B cell (primary cell): ENCODE results near the gene PLTP. TPM values are rescaled to one million over a fixed set of nuclear protein-coding genes. Genes with fewer than 3 reads are reported as not detected.

ENCODE experiments used
- ATAC-seq: fragments of 200-7000 bp; cut with Tn5 transposase; one replicate; pipeline ENCODE4 v1.10.0; 2021; ENCODE audit warnings: low read depth, mild to moderate bottlenecking, moderate number of reproducible peaks, moderate library complexity
- CTCF ChIA-PET: fragments of 350-600 bp; sonication (Branson Sonifier 250); formaldehyde crosslinking; loops from one replicate; lab custom pipeline; 2021; ENCODE audit warnings: antibody characterized with exemption, inconsistent platforms; lab: Charles Lee
- POLR2A ChIA-PET: fragments of 350-600 bp; sonication (Branson Sonifier 250); formaldehyde crosslinking; loops from one replicate; lab custom pipeline; 2021; ENCODE audit warnings: antibody characterized with exemption; lab: Charles Lee
- DNase-seq: peaks from one replicate; pipeline ENCODE4 v3.0.0; 2013
- H2AFZ ChIP-seq: 2 replicates; pipeline ENCODE4 v1.6.1; 2012; ENCODE audit warnings: mild to moderate bottlenecking, low read depth, low read length; ENCODE audit not compliant: insufficient read depth, poor library complexity, severe bottlenecking
- H3K27ac ChIP-seq, 2 donors: 1 replicate in 1 of 2; 2 replicates in 1 of 2; pipeline ENCODE4 v1.5.1; 2012 to 2013; ENCODE audit warnings: low read length in 2 of 2, mild to moderate bottlenecking in 2 of 2, moderate library complexity in 1 of 2
- H3K27me3 ChIP-seq, 4 experiments: fragments of 200-600 bp in 1 of 4; sonication (generic) in 1 of 4; replicated peaks in 1 of 4; 1 replicate in 2 of 4; 2 replicates in 2 of 4; pipeline versions ENCODE4 v1.6.1 to v1.7.0; 2013 to 2016; ENCODE audit warnings: low read length in 3 of 4, mild to moderate bottlenecking in 2 of 4, mixed read lengths in 1 of 4, moderate library complexity in 1 of 4; ENCODE audit not compliant: insufficient read depth in 4 of 4, control insufficient read depth in 3 of 4; ENCODE audit errors: control extremely low read depth in 1 of 4
- H3K36me3 ChIP-seq, 2 experiments: replicated peaks in 1 of 2; 1 replicate in 1 of 2; 2 replicates in 1 of 2; pipeline versions ENCODE4 v1.6.1 to v1.7.1; 2013; ENCODE audit warnings: low read length in 1 of 2; ENCODE audit not compliant: insufficient read depth in 2 of 2, control insufficient read depth in 1 of 2; ENCODE audit errors: control extremely low read depth in 1 of 2, extremely low read depth in 1 of 2
- H3K4me1 ChIP-seq, 2 donors: fragments of 200-600 bp in 1 of 2; sonication (generic) in 1 of 2; 1 replicate in 1 of 2; 2 replicates in 1 of 2; pipeline versions ENCODE4 v1.5.1 to v1.6.1; 2013 to 2017; ENCODE audit warnings: low read length in 2 of 2; ENCODE audit not compliant: control insufficient read depth in 2 of 2, insufficient read depth in 2 of 2
- H3K4me2 ChIP-seq: replicated peaks from 2 replicates; pipeline ENCODE3; 2012; ENCODE audit warnings: mild to moderate bottlenecking, low read depth, low read length; ENCODE audit not compliant: poor library complexity, severe bottlenecking
- H3K4me3 ChIP-seq, 5 experiments: fragments of 200-600 bp in 1 of 5; sonication (generic) in 1 of 5; 1 replicate in 3 of 5; 2 replicates in 2 of 5; pipeline versions ENCODE4 v1.5.1 to v1.7.0; 2011 to 2016; ENCODE audit warnings: low read length in 4 of 5, mild to moderate bottlenecking in 4 of 5, low read depth in 2 of 5, control low read depth in 1 of 5, moderate library complexity in 1 of 5; ENCODE audit not compliant: insufficient read depth in 1 of 5; ENCODE audit errors: control extremely low read depth in 1 of 5, extremely low read depth in 1 of 5
- H3K79me2 ChIP-seq: fragments of 200-600 bp; sonication (generic); one replicate; pipeline ENCODE4 v1.6.0; 2016; ENCODE audit warnings: low read length; ENCODE audit not compliant: control insufficient read depth, insufficient read depth
- H3K9ac ChIP-seq: fragments of 200-600 bp; sonication (generic); 2 replicates; pipeline ENCODE4 v1.6.1; 2017; ENCODE audit warnings: mild to moderate bottlenecking, low read length, moderate library complexity
- H3K9me3 ChIP-seq, 3 donors: one replicate each; pipeline versions ENCODE4 v1.6.1 to v1.7.1; 2013; ENCODE audit warnings: low read length in 2 of 3; ENCODE audit not compliant: control insufficient read depth in 2 of 3, insufficient read depth in 1 of 3; ENCODE audit errors: control extremely low read depth in 1 of 3
- H4K20me1 ChIP-seq: 2 replicates; pipeline ENCODE4 v1.6.0; 2012; ENCODE audit warnings: mild to moderate bottlenecking, low read length; ENCODE audit not compliant: insufficient read depth, control insufficient read depth, poor library complexity, severe bottlenecking
- H3K27ac Mint-ChIP-seq: one replicate; pipeline ENCODE4 v1.8.0; 2021; ENCODE audit warnings: mixed read lengths
- H3K27me3 Mint-ChIP-seq: one replicate; pipeline ENCODE4 v1.8.0; 2021; ENCODE audit warnings: mixed read lengths
- H3K4me1 Mint-ChIP-seq: one replicate; pipeline ENCODE4 v1.8.0; 2021; ENCODE audit warnings: mixed read lengths
- H3K4me3 Mint-ChIP-seq: one replicate; pipeline ENCODE4 v1.8.0; 2021; ENCODE audit warnings: mixed read lengths
- H3K9me3 Mint-ChIP-seq: one replicate; pipeline ENCODE4 v1.8.0; 2022; ENCODE audit warnings: mixed read lengths; ENCODE audit not compliant: insufficient read depth
- CTCF ChIP-seq: fragments of 200-600 bp; IDR thresholded peaks from one replicate; pipeline ENCODE4 v1.8.0; 2022; ENCODE audit warnings: antibody characterized with exemption, mild to moderate bottlenecking
- EZH2 ChIP-seq: IDR thresholded peaks from 2 replicates; pipeline ENCODE4 v1.6.1; 2012; ENCODE audit warnings: borderline replicate concordance, low read depth, mild to moderate bottlenecking, moderate library complexity, low read length; ENCODE audit not compliant: insufficient read depth, poor library complexity, severe bottlenecking
- WGBS: methylation state at CpG from one replicate; pipeline ENCODE4 v1.1.5; 2013; ENCODE audit warnings: missing lambda C conversion rate; ENCODE audit not compliant: insufficient coverage; 5-methylcytosine and 5-hydroxymethylcytosine counted together
- intact Hi-C: fragments of 100-400 bp; cut with micrococcal nuclease; formaldehyde crosslinking; loops from one replicate; pipeline ENCODE4 v1.10.0; 2022
- polyA plus RNA-seq: library from polyadenylated mRNA; depleted of rRNA; stranded (reverse); fragments of >200 nt; gene quantifications from 2 replicates; pipeline ENCODE4 v1.2.3, GENCODE V29; 2012
- total RNA-seq, 2 donors: library from RNA; stranded (reverse); fragments of 120-200 nt in 1 of 2; gene quantifications; 1 replicate in 1 of 2; 2 replicates in 1 of 2; pipeline versions ENCODE4 v1.2.3 to v1.2.4, GENCODE V29; 2013 to 2022

Gene PLTP
- total and polyA plus RNA-seq, 2 donors (not counting 1 experiment from before 2014, with no cell fraction given), result 1.4 to 4.0 TPM

- TF ChIP-seq CTCF (no peak), EZH2 (no peak)
- no peaks in the 10 kb centered on the region for H3K9me3 Mint-ChIP-seq
- no peaks in the 10 kb centered on the region for H3K27me3 ChIP-seq
- WGBS, result 17% methylated on average over 1 of the region's 4 CpGs
- POLR2A ChIA-PET, result interaction anchor here (0.6 to 5.3 kb wide), 3 partner anchors 41 to 74 kb away, joined by 3 to 41 read pairs (median 4); partner anchors contain the start of gene PCIF1
- no peak overlapping the region for H2AFZ ChIP-seq
- intact Hi-C loops, result no loop called here
- H3K27ac Mint-ChIP-seq, result peak overlapping the region; percentile 96
- no peaks in the 10 kb centered on the region for H4K20me1 ChIP-seq
- H3K4me1 ChIP-seq, result peaks cover 24 to 29% of the 10 kb centered on the region in 2 donors
- H3K4me3 ChIP-seq, result no peak overlapping the region
- H3K4me1 Mint-ChIP-seq, result peaks cover 31% of the 10 kb centered on the region
- CTCF ChIA-PET, result interaction anchor here (0.9 to 3.2 kb wide), 3 partner anchors 12 to 77 kb away, joined by 3 to 9 read pairs (median 5); partner anchors contain the start of gene ZSWIM1
- no peak for DNase-seq
- H3K27me3 Mint-ChIP-seq, result no peaks in the 10 kb centered on the region
- peaks cover 7% of the 10 kb centered on the region for H3K79me2 ChIP-seq
- no peaks in the 10 kb centered on the region for H3K9me3 ChIP-seq
- H3K4me3 Mint-ChIP-seq, result peak overlapping the region; percentile 97
- peak overlapping the region; percentile 99 for H3K4me2 ChIP-seq
- ATAC-seq, result no peak
- H3K27ac ChIP-seq, result peak overlapping the region in 1 of 2 donors; percentile 2
- no peak overlapping the region for H3K9ac ChIP-seq
- peaks cover 0 to 19% of the 10 kb centered on the region in 2 experiments for H3K36me3 ChIP-seq
These were observed 19.0 kb downstream of the PLTP start for GRCh38 chr20:45892828-45893500.
